Endothelial cell (in vitro differentiated cells): ENCODE results near the gene CTNNB1. TPM values are rescaled to one million over a fixed set of nuclear protein-coding genes. Genes with fewer than 3 reads are reported as not detected.

Source experiments
- DNase-seq: peaks from one replicate; pipeline ENCODE4 v3.0.0; 2021; ENCODE audit warnings: low spot score
- H3K27ac Mint-ChIP-seq: one replicate; pipeline ENCODE4 v1.8.0; 2021; ENCODE audit warnings: mixed read lengths, inconsistent platforms; ENCODE audit not compliant: unreplicated experiment
- H3K27me3 Mint-ChIP-seq: one replicate; pipeline ENCODE4 v1.8.0; 2021; ENCODE audit warnings: mild to moderate bottlenecking, moderate library complexity, mixed read lengths, inconsistent platforms; ENCODE audit not compliant: unreplicated experiment
- H3K36me3 Mint-ChIP-seq: one replicate; pipeline ENCODE4 v1.8.0; 2021; ENCODE audit warnings: mild to moderate bottlenecking, low read depth, mixed read lengths, inconsistent platforms; ENCODE audit not compliant: unreplicated experiment
- H3K4me1 Mint-ChIP-seq: one replicate; pipeline ENCODE4 v1.8.0; 2021; ENCODE audit warnings: mild to moderate bottlenecking, mixed read lengths, inconsistent platforms; ENCODE audit not compliant: unreplicated experiment
- H3K4me3 Mint-ChIP-seq: one replicate; pipeline ENCODE4 v1.8.0; 2021; ENCODE audit warnings: mild to moderate bottlenecking, mixed read lengths, inconsistent platforms; ENCODE audit not compliant: unreplicated experiment
- H3K9me3 Mint-ChIP-seq: one replicate; pipeline ENCODE4 v1.8.0; 2021; ENCODE audit warnings: mixed read lengths, inconsistent platforms; ENCODE audit not compliant: unreplicated experiment
- total RNA-seq: library from RNA; stranded (reverse); fragmentation: NEBNext Ultra II Directional; extraction: Animal tissue kit (Norgen Biotek cat#: 25700); gene quantifications from one replicate; pipeline ENCODE4 v1.2.1, GENCODE V29; 2021; ENCODE audit not compliant: unreplicated experiment
- TF ChIP-seq, protein P1 (sequence below): fragments of 200-600 bp; sonication (generic); IDR thresholded peaks from one replicate; pipeline ENCODE4 v1.5.0; 2021; ENCODE audit warnings: antibody characterized with exemption; ENCODE audit not compliant: unreplicated experiment

The CTNNB1 gene
- total RNA-seq, 1 donor from 2014 or later: 1,051 TPM

DNA sequence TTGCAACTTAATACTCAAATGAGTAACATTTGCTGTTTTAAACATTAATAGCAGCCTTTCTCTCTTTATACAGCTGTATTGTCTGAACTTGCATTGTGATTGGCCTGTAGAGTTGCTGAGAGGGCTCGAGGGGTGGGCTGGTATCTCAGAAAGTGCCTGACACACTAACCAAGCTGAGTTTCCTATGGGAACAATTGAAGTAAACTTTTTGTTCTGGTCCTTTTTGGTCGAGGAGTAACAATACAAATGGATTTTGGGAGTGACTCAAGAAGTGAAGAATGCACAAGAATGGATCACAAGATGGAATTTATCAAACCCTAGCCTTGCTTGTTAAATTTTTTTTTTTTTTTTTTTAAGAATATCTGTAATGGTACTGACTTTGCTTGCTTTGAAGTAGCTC is 40.3 kb downstream of the CTNNB1 start:
- H3K4me3 Mint-ChIP-seq: peak overlapping the region; percentile 56
- no peaks in the 10 kb centered on the region for H3K9me3 Mint-ChIP-seq
- H3K36me3 Mint-ChIP-seq: peaks cover 70% of the 10 kb centered on the region
- peaks cover 10% of the 10 kb centered on the region for H3K4me1 Mint-ChIP-seq
- no peak for DNase-seq
- peak overlapping the region; percentile 70 for H3K27ac Mint-ChIP-seq
- TF ChIP-seq, protein P1, sequence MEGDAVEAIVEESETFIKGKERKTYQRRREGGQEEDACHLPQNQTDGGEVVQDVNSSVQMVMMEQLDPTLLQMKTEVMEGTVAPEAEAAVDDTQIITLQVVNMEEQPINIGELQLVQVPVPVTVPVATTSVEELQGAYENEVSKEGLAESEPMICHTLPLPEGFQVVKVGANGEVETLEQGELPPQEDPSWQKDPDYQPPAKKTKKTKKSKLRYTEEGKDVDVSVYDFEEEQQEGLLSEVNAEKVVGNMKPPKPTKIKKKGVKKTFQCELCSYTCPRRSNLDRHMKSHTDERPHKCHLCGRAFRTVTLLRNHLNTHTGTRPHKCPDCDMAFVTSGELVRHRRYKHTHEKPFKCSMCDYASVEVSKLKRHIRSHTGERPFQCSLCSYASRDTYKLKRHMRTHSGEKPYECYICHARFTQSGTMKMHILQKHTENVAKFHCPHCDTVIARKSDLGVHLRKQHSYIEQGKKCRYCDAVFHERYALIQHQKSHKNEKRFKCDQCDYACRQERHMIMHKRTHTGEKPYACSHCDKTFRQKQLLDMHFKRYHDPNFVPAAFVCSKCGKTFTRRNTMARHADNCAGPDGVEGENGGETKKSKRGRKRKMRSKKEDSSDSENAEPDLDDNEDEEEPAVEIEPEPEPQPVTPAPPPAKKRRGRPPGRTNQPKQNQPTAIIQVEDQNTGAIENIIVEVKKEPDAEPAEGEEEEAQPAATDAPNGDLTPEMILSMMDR: no peak
- H3K27me3 Mint-ChIP-seq: peaks cover 14% of the 10 kb centered on the region

DNA sequence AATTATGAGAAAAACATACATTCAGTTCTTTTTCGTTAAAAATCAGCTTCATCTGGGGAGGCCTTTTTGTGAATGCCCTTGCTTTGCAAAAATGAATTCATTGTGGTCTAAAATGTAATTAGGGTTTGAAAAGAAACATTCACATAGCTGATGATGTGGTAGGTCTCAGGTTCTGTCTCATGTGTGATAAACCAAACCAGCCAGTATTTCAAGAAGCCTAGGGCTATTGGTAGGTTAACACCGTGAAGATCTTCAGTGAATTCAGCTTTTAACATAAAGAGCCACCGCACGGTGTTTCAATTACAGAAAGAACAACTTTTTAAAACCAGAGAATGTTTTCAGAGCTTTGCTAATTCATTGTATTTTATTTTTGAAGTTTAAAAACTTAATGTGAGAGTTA is 41.9 kb downstream of the CTNNB1 start:
- H3K9me3 Mint-ChIP-seq: no peaks in the 10 kb centered on the region
- no peak overlapping the region for H3K4me3 Mint-ChIP-seq
- DNase-seq: no peak
- H3K4me1 Mint-ChIP-seq: peaks cover 3% of the 10 kb centered on the region
- H3K36me3 Mint-ChIP-seq: peaks cover 59% of the 10 kb centered on the region
- TF ChIP-seq, protein P1: no peak
- peaks cover 14% of the 10 kb centered on the region for H3K27me3 Mint-ChIP-seq
- no peak overlapping the region for H3K27ac Mint-ChIP-seq

DNA sequence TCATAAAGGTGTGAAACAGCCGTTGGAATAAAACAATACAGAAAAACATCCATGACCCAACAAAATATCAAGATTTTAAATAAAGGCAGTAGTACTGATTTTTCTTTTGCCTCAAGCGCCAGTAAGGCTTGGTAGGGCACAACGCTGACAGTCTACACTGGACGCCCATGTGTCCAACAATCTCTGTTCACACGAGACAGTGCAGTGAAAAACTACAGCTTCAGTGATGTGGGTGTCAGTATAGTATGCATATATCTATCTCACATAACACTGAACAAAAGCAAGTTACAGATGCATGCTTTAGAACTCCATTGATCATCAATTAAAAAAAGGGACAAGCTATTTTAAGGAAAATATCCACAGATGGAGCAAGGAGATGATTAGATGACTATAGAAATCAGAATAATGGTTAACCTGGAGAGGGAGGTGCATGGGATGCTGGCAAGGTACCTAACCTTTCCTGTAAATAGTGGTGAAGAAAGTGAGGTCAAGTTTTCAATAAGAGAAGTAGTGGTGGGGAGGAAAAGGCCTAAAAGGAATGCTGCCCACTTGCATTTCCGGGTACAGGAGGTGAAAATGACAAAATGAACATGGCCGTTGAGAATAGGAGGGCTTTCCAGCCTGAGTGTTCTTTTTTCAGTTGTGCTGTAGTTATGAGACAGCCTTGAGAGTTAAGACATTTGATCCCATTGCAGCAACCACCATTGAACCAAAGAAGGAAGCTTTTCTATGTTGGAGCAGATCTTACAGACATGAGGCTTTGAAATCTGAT is 42.7 kb downstream of the CTNNB1 start:
- Mint-ChIP-seq H3K4me3 (no peak overlapping the region), H3K4me1 (peaks cover 6% of the 10 kb centered on the region), H3K36me3 (peaks cover 52% of the 10 kb centered on the region), H3K9me3 (no peaks in the 10 kb centered on the region), H3K27me3 (peaks cover 18% of the 10 kb centered on the region), H3K27ac (peak overlapping the region; percentile 25)
- no peak for DNase-seq
- TF ChIP-seq, protein P1: no peak

DNA sequence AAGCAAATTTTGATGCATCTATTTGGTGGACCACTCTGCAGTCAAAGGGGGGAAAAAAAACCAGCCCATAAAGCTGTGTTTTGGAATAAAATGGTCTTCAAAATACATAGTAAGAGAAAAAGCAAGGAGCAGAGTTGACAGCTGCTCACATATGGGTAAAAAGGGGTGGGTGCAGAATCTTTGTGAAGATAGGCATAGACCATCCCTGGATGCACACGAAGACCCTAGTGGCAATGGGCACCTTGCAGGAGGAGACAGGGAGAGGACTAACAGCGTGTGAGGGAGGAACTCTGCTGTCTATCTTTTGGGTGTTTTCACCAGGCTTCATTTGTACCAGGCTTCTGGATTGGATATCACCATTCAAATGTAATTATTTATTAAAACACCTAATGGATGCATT is 43.9 kb downstream of the CTNNB1 start:
- H3K9me3 Mint-ChIP-seq: no peaks in the 10 kb centered on the region
- no peak for DNase-seq
- H3K27ac Mint-ChIP-seq: peak overlapping the region; percentile 62
- TF ChIP-seq, protein P1: no peak
- peaks cover 46% of the 10 kb centered on the region for H3K36me3 Mint-ChIP-seq
- peak overlapping the region; percentile 42 for H3K4me3 Mint-ChIP-seq
- H3K27me3 Mint-ChIP-seq: peaks cover 17% of the 10 kb centered on the region
- H3K4me1 Mint-ChIP-seq: peaks cover 4% of the 10 kb centered on the region

DNA sequence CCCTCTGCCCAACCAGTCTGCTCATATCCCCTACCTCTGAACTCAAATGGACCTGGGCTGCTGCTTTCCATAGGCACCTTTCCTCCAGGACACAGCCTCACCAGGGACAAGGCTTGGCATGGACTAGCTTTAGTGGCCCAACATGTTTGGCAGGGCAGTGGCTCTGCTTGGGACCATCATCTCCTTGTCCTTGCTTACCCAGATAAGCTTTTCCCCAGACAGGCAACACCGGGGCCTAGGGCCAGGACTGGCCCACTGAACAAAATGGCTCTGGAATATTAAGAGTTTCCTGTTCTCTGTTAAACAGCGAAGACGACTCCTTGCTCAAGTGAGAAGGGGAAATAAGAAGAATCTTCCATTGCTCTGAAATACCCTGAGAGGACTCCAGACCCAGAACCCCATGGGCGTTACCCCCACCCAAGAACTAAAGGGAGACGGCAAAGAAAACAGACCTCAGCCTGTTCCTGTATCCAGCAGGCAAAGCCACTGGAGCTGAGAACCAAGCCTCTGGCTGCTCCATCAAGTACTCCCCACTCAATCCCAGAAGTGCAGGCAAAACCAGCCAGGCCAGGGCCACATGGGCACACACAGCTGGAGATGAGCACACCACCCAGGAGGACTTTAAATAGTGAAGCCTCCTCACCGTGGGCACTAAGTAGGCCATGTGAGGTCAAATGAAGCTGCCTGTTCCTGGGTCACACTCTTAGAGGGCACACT is 45.5 kb downstream of the CTNNB1 start:
- no peak overlapping the region for H3K27ac Mint-ChIP-seq

More for the DNA sequence above, 45.5 kb downstream of the CTNNB1 start:
- Mint-ChIP-seq H3K27me3 (peaks cover 19% of the 10 kb centered on the region), H3K4me1 (peaks cover 4% of the 10 kb centered on the region), H3K9me3 (no peaks in the 10 kb centered on the region), H3K4me3 (no peak overlapping the region), H3K36me3 (peaks cover 34% of the 10 kb centered on the region)
- TF ChIP-seq, protein P1: no peak
- no peak for DNase-seq
